GM10266 (cell line): ENCODE results near the gene MTMR10.

ENCODE experiments used
- DNase-seq: peaks from one replicate; pipeline ENCODE4 v3.0.0; 2012; ENCODE audit errors: extremely low spot score
- CTCF ChIP-seq: IDR thresholded peaks from 2 replicates; pipeline ENCODE4 v1.5.1; 2012; ENCODE audit warnings: mild to moderate bottlenecking, low read depth; ENCODE audit not compliant: control insufficient read depth, insufficient read depth; ENCODE audit errors: missing control alignments

The MTMR10 gene

DNA sequence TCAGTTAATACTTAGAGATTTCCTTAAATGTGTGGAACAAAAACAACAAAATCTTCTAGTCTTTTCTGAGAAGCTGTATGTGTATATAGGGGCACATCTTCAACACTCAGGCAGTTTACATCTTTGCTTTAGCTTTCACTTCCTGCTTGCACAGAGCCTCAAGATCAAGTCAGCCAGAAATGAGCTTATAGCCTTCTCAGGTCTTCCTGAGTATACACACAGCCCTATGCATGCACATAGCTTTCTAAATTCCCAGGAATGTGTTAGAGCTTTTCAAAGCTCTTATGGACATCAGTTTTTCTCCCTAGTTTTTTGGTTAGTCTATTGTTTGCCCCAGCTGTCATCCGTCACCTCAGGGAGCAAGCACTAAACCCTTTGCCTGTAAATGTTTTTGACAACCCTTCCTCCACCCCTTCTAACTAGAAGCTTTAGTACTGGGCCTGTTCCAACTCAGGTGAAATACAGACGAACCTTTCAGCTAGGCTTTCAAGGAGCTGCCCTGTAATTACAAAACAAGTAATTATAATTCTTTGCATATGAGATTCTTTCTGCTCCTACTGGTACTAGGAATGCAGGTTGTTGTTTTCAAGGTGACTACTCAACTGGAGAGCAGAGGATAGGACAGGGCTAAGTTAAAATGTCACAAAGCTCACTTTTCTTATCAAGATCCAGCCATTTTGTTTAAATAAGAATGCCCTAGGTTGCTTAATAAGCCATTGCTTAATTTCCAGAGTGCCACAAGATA, 22.6 kb upstream of the MTMR10 start:
- no peak for TF ChIP-seq CTCF
- DNase-seq = peak; percentile 42

DNA sequence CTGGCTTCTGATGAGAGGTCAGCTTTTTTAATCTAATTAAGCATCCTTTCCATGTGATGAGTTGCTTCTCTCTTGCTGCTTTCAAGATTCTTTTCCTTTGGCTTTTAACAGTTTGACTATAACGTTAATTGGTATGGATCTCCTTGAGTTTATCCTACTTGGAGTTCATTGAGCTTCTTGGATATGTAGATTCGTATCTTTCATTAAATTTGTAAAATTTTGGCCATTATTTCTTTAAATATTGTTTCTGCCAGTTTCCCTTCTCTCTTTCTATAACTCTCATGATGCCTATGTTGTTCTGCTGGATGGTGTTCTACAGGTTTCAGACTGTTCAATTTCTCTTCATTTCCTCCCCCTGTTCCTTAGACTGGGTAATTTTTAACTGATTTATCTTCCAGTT, 21.0 kb upstream of the MTMR10 start:
- no peak for TF ChIP-seq CTCF
- DNase-seq = no peak

GRCh38 chr15:31010036-31010435, 18.6 kb upstream of the MTMR10 start:
- no peak for TF ChIP-seq CTCF
- DNase-seq = no peak

DNA sequence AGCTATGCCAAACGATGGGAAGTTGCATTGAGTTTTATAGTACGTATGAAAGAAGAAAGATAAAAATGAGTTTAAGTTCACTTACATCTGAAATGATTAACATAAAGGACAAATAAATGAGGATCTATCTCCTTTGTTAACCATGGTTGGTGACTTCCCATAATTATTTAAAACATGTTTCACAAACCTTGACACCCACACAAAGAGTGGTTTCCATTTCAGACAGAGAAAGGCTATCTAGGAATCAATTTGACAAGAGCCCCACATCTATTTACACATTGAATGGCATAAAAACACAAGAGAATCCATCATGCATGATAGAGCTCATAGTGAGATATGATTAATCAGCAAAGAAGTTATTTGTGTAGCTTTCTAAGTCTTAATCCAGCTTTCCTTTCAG, 14.2 kb upstream of the MTMR10 start:
- DNase-seq = no peak
- TF ChIP-seq CTCF = no peak

- DNase-seq = peak; percentile 67
- TF ChIP-seq CTCF = no peak
Measured at GRCh38 chr15:31004220-31004733, 12.8 kb upstream of the MTMR10 start.

- DNase-seq = no peak
- no peak for TF ChIP-seq CTCF
Measured at GRCh38 chr15:31001702-31002101, 10.3 kb upstream of the MTMR10 start.

- DNase-seq = no peak
- no peak for TF ChIP-seq CTCF
Measured at GRCh38 chr15:30999729-31000128, 8.3 kb upstream of the MTMR10 start.
